ENCODE measurements around the gene CTNNB1. TPM values are rescaled to one million over a fixed set of nuclear protein-coding genes. Genes with fewer than 3 reads are reported as not detected.

The CTNNB1 gene
- total RNA-seq, 1 experiment from 2014 or later, result 387 TPM

GRCh38 chr3:41178576-41178975 lies 20.7 kb upstream of the CTNNB1 start:
- ChIA-PET POLR2A (no interaction called here), CTCF (no interaction called here)
- Mint-ChIP-seq H3K9me3 (no peaks in the 10 kb centered on the region), H3K36me3 (no peaks in the 10 kb centered on the region), H3K27ac (no peak overlapping the region), H3K4me1 (peaks cover 7% of the 10 kb centered on the region; the same call in 1 of the 2 replicates), H3K27me3 (ENCODE audit: low read depth) (no peaks in the 10 kb centered on the region; the same call in 1 of the 2 replicates), H3K4me3 (no peak overlapping the region)
- TF ChIP-seq CTCF (IDR thresholded peaks at IDR 0.05), result no peak
- no peak for TF ChIP-seq ZNF317 (CRISPR knock-in tag; IDR thresholded peaks at IDR 0.05; ENCODE audit: borderline replicate concordance, low read depth)
- TF ChIP-seq JUN (CRISPR knock-in tag; IDR thresholded peaks at IDR 0.05), result no peak
- TF ChIP-seq TP53 (CRISPR knock-in tag; IDR thresholded peaks at IDR 0.05), result no peak
- TF ChIP-seq CREB1 (CRISPR knock-in tag; IDR thresholded peaks at IDR 0.05), result no peak
- no peak for TF ChIP-seq MXD4 (CRISPR knock-in tag; IDR thresholded peaks at IDR 0.05; ENCODE audit: borderline replicate concordance)
- TF ChIP-seq TCF7 (CRISPR knock-in tag; IDR thresholded peaks at IDR 0.05; ENCODE audit: low read depth), result no peak
- TF ChIP-seq ATF6 (CRISPR knock-in tag; IDR thresholded peaks at IDR 0.05), result no peak
- no peak for TF ChIP-seq NR2C2 (CRISPR knock-in tag; IDR thresholded peaks at IDR 0.05)
- no peak for TF ChIP-seq ZNF138 (CRISPR knock-in tag; conservative IDR thresholded peaks at IDR 0.05)
- TF ChIP-seq TEAD1 (CRISPR knock-in tag; IDR thresholded peaks at IDR 0.05), result no peak
- TF ChIP-seq PRRX2 (CRISPR knock-in tag; IDR thresholded peaks at IDR 0.05), result no peak
- no peak for TF ChIP-seq USF2 (CRISPR knock-in tag; IDR thresholded peaks at IDR 0.05)
- TF ChIP-seq ZNF219 (CRISPR knock-in tag; IDR thresholded peaks at IDR 0.05; ENCODE audit: borderline replicate concordance), result no peak
- TF ChIP-seq ESRRA (CRISPR knock-in tag; IDR thresholded peaks at IDR 0.05; ENCODE audit: borderline replicate concordance), result no peak
- TF ChIP-seq E2F5 (CRISPR knock-in tag; IDR thresholded peaks at IDR 0.05), result no peak
- TF ChIP-seq KAT7 (CRISPR knock-in tag; IDR thresholded peaks at IDR 0.05; ENCODE audit: borderline replicate concordance), result no peak
- TF ChIP-seq ATF3 (CRISPR knock-in tag; conservative IDR thresholded peaks at IDR 0.05), result no peak
- TF ChIP-seq AFF4 (CRISPR knock-in tag; IDR thresholded peaks at IDR 0.05; ENCODE audit: borderline replicate concordance), result no peak
- ATAC-seq (no peak), DNase-seq (ENCODE audit: low spot score) (no peak)

Data from WTC11 (cell line).